H9 (cell line): ENCODE results near the gene GABRR2. TPM values are rescaled to one million over a fixed set of nuclear protein-coding genes. Genes with fewer than 3 reads are reported as not detected.

ENCODE experiments used
- DNase-seq: peaks from one replicate; pipeline ENCODE4 v3.0.0-alpha.2; 2017
- H2AFZ ChIP-seq: one replicate; pipeline ENCODE4 v1.6.1; 2013; ENCODE audit warnings: mild to moderate bottlenecking, low read length, control low read depth, moderate library complexity
- H2AK5ac ChIP-seq: 2 replicates; pipeline ENCODE4 v1.6.1; 2013; ENCODE audit warnings: low read length, control low read depth, mixed read lengths; ENCODE audit not compliant: insufficient read length
- H2BK120ac ChIP-seq: one replicate; pipeline ENCODE4 v1.6.1; 2013; ENCODE audit warnings: low read depth, mild to moderate bottlenecking, low read length, control low read depth, inconsistent platforms; ENCODE audit not compliant: poor library complexity, severe bottlenecking
- H2BK12ac ChIP-seq: 2 replicates; pipeline ENCODE4 v1.6.1; 2013; ENCODE audit warnings: low read length, control low read depth, mixed read lengths, low read depth; ENCODE audit not compliant: insufficient read length
- H2BK15ac ChIP-seq: 2 replicates; pipeline ENCODE4 v1.6.1; 2013; ENCODE audit warnings: low read depth, low read length, control low read depth
- H2BK20ac ChIP-seq: one replicate; pipeline ENCODE4 v1.6.1; 2013; ENCODE audit warnings: low read depth, mild to moderate bottlenecking, low read length, control low read depth, inconsistent platforms; ENCODE audit not compliant: poor library complexity, severe bottlenecking
- H2BK5ac ChIP-seq: 2 replicates; pipeline ENCODE4 v1.6.1; 2013; ENCODE audit warnings: low read length, control low read depth, mixed read lengths; ENCODE audit not compliant: insufficient read length
- H3K14ac ChIP-seq: 2 replicates; pipeline ENCODE4 v1.6.1; 2013; ENCODE audit warnings: low read length, control low read depth; ENCODE audit not compliant: insufficient read depth
- H3K18ac ChIP-seq: 2 replicates; pipeline ENCODE4 v1.6.1; 2013; ENCODE audit warnings: low read depth, mild to moderate bottlenecking, mixed read lengths, low read length, control low read depth; ENCODE audit not compliant: insufficient read length
- H3K23ac ChIP-seq: 2 replicates; pipeline ENCODE4 v1.6.1; 2013; ENCODE audit warnings: low read length, control low read depth, mixed read lengths, low read depth; ENCODE audit not compliant: insufficient read length
- H3K23me2 ChIP-seq: 2 replicates; pipeline ENCODE4 v1.6.1; 2013; ENCODE audit warnings: low read depth, mild to moderate bottlenecking, mixed read lengths, low read length, control low read depth; ENCODE audit not compliant: insufficient read length, poor library complexity, severe bottlenecking
- H3K27ac ChIP-seq: 2 replicates; pipeline ENCODE4 v1.5.1; 2013; ENCODE audit warnings: low read length, control low read depth, mixed read lengths, low read depth; ENCODE audit not compliant: insufficient read length
- H3K27me3 ChIP-seq: 2 replicates; pipeline ENCODE4 v1.6.1; 2013; ENCODE audit warnings: low read length, control low read depth, inconsistent platforms; ENCODE audit not compliant: insufficient read depth
- H3K4ac ChIP-seq: 2 replicates; pipeline ENCODE4 v1.6.1; 2013; ENCODE audit warnings: low read depth, mild to moderate bottlenecking, control low read depth, inconsistent platforms, low read length, moderate library complexity
- H3K4me1 ChIP-seq: 2 replicates; pipeline ENCODE4 v1.6.1; 2013; ENCODE audit warnings: low read length, control low read depth, inconsistent platforms; ENCODE audit not compliant: insufficient read depth
- H3K4me2 ChIP-seq: 2 replicates; pipeline ENCODE4 v1.6.1; 2013; ENCODE audit warnings: low read length, control low read depth, mixed read lengths; ENCODE audit not compliant: insufficient read length, insufficient read depth
- H3K56ac ChIP-seq: 2 replicates; pipeline ENCODE4 v1.6.1; 2013; ENCODE audit warnings: low read depth, mild to moderate bottlenecking, mixed read lengths, low read length, control low read depth; ENCODE audit not compliant: insufficient read length
- H3K79me1 ChIP-seq: 2 replicates; pipeline ENCODE4 v1.6.1; 2013; ENCODE audit warnings: low read depth, mild to moderate bottlenecking, moderate library complexity, low read length, control low read depth, inconsistent platforms; ENCODE audit not compliant: insufficient read depth, poor library complexity, severe bottlenecking
- H3K79me2 ChIP-seq: 2 replicates; pipeline ENCODE4 v1.6.1; 2013; ENCODE audit warnings: low read length, control low read depth, inconsistent platforms; ENCODE audit not compliant: insufficient read depth
- H3K9ac ChIP-seq: 2 replicates; pipeline ENCODE4 v1.6.1; 2013; ENCODE audit warnings: low read length, control low read depth, mixed read lengths; ENCODE audit not compliant: insufficient read length; ENCODE audit errors: extremely low read depth
- H3K9me3 ChIP-seq: one replicate; pipeline ENCODE4 v1.6.1; 2013; ENCODE audit warnings: low read depth, low read length, inconsistent platforms; ENCODE audit not compliant: control insufficient read depth
- H3T11ph ChIP-seq: one replicate; pipeline ENCODE4 v1.6.1; 2013; ENCODE audit warnings: mild to moderate bottlenecking, low read length, control low read depth, inconsistent platforms
- H4K20me1 ChIP-seq: one replicate; pipeline ENCODE4 v1.6.1; 2013; ENCODE audit not compliant: control insufficient read depth, insufficient read length, insufficient read depth
- H4K5ac ChIP-seq: 2 replicates; pipeline ENCODE4 v1.6.1; 2013; ENCODE audit warnings: low read depth, mild to moderate bottlenecking, mixed read lengths, low read length, control low read depth; ENCODE audit not compliant: insufficient read length
- H4K8ac ChIP-seq: replicated peaks from 2 replicates; pipeline ENCODE4 v1.6.1; 2013; ENCODE audit warnings: low read length, control low read depth, mixed read lengths, low read depth; ENCODE audit not compliant: insufficient read length
- H4K91ac ChIP-seq: 2 replicates; pipeline ENCODE4 v1.6.1; 2013; ENCODE audit warnings: low read depth, mild to moderate bottlenecking, moderate library complexity, mixed read lengths, low read length, control low read depth; ENCODE audit not compliant: insufficient read length
- H3K27ac Mint-ChIP-seq, 3 experiments: 2 replicates in 2 of 3; 3 replicates in 1 of 3; pipeline ENCODE4 v1.8.0; 2020 to 2021; ENCODE audit warnings: mixed read lengths in 3 of 3, mild to moderate bottlenecking in 1 of 3, moderate library complexity in 1 of 3
- H3K27me3 Mint-ChIP-seq: 2 replicates; pipeline ENCODE4 v1.8.0; 2021; ENCODE audit warnings: low read depth, mild to moderate bottlenecking, moderate library complexity, mixed read lengths
- H3K36me3 Mint-ChIP-seq, 3 experiments: 2 replicates in 2 of 3; 3 replicates in 1 of 3; pipeline ENCODE4 v1.8.0; 2020 to 2021; ENCODE audit warnings: low read depth in 3 of 3, mixed read lengths in 3 of 3; ENCODE audit not compliant: insufficient read depth in 1 of 3
- H3K4me1 Mint-ChIP-seq, 2 experiments: 2 replicates each; pipeline ENCODE4 v1.8.0; 2020; ENCODE audit warnings: mixed read lengths in 2 of 2
- H3K4me3 Mint-ChIP-seq, 2 experiments: 2 replicates in 1 of 2; 3 replicates in 1 of 2; pipeline ENCODE4 v1.8.0; 2020 to 2021; ENCODE audit warnings: mild to moderate bottlenecking in 2 of 2, mixed read lengths in 2 of 2, moderate library complexity in 1 of 2
- H3K9me3 Mint-ChIP-seq, 2 experiments: 2 replicates in 1 of 2; 3 replicates in 1 of 2; pipeline ENCODE4 v1.8.0; 2020; ENCODE audit warnings: mild to moderate bottlenecking in 2 of 2, mixed read lengths in 2 of 2, moderate library complexity in 1 of 2
- WGBS: extraction: QIAGEN DNeasy Blood & Tissue Kit; methylation state at CpG from one replicate; pipeline ENCODE4 v1.1.7; 2013; ENCODE audit warnings: missing lambda C conversion rate, low lambda C conversion rate, mixed read lengths; ENCODE audit not compliant: insufficient read length; ENCODE audit errors: extremely low coverage; 5-methylcytosine and 5-hydroxymethylcytosine counted together
- total RNA-seq: library from RNA; stranded (reverse); gene quantifications from 2 replicates; pipeline ENCODE4 v1.2.1, GENCODE V29; 2021
- TF ChIP-seq, protein P1 (sequence below): fragments of 200-600 bp; sonication (generic); conservative IDR thresholded peaks from 3 replicates; pipeline ENCODE4 v1.8.0; 2021; ENCODE audit warnings: antibody characterized with exemption, mild to moderate bottlenecking

GABRR2 gene
- total RNA-seq, 1 experiment from 2014 or later, result not detected

DNA sequence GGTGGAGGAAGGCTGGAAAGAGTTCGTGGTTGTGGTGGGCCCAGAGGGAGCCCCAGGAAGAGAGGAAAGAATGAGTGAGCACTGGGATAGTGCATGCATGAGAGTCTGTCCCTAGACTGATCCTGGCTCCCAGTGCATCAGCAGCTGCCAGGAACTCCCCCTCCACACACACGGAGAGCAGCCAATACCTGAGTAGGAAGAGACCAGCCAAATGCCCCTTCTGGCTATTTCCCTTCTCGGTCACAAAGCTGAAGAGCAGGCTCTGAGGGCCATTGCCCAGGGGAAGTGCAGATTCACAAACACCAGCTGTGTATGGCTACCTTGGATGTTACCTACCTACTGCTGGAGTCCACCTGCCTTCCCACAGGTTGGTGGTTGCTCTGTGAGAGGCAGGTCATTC is 45.1 kb downstream of the GABRR2 start:
- no peak overlapping the region for H3K14ac ChIP-seq
- H4K5ac ChIP-seq, result no peak overlapping the region
- H3K4me1 Mint-ChIP-seq, result no peaks in the 10 kb centered on the region
- H3K23me2 ChIP-seq, result no peaks in the 10 kb centered on the region
- no CpG with 5 or more reads among the region's 3 CpGs for WGBS
- no peaks in the 10 kb centered on the region for H3K79me2 ChIP-seq
- H2BK120ac ChIP-seq, result no peak overlapping the region
- no peak overlapping the region for H2BK12ac ChIP-seq
- H3K56ac ChIP-seq, result no peak overlapping the region
- H3K4ac ChIP-seq, result no peak overlapping the region
- peaks cover 4% of the 10 kb centered on the region; the same call in 1 of the 2 replicates for H3K27me3 Mint-ChIP-seq
- H2AK5ac ChIP-seq, result no peak overlapping the region
- H4K91ac ChIP-seq, result no peak overlapping the region
- no peaks in the 10 kb centered on the region for H4K20me1 ChIP-seq
- no peak overlapping the region for H2BK20ac ChIP-seq
- no peak overlapping the region for H3K27ac Mint-ChIP-seq
- H2AFZ ChIP-seq, result no peak overlapping the region
- H3K27ac ChIP-seq, result no peak overlapping the region
- H3K4me1 ChIP-seq, result no peaks in the 10 kb centered on the region
- H2BK5ac ChIP-seq, result no peak overlapping the region
- DNase-seq, result no peak
- no peak overlapping the region for H2BK15ac ChIP-seq
- TF ChIP-seq, protein P1, sequence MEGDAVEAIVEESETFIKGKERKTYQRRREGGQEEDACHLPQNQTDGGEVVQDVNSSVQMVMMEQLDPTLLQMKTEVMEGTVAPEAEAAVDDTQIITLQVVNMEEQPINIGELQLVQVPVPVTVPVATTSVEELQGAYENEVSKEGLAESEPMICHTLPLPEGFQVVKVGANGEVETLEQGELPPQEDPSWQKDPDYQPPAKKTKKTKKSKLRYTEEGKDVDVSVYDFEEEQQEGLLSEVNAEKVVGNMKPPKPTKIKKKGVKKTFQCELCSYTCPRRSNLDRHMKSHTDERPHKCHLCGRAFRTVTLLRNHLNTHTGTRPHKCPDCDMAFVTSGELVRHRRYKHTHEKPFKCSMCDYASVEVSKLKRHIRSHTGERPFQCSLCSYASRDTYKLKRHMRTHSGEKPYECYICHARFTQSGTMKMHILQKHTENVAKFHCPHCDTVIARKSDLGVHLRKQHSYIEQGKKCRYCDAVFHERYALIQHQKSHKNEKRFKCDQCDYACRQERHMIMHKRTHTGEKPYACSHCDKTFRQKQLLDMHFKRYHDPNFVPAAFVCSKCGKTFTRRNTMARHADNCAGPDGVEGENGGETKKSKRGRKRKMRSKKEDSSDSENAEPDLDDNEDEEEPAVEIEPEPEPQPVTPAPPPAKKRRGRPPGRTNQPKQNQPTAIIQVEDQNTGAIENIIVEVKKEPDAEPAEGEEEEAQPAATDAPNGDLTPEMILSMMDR, result no peak
- no peaks in the 10 kb centered on the region for H3K79me1 ChIP-seq
- no peak overlapping the region for H3K9ac ChIP-seq
- H4K8ac ChIP-seq, result no peak overlapping the region
- no peak overlapping the region for H3K18ac ChIP-seq
- no peaks in the 10 kb centered on the region for H3K36me3 Mint-ChIP-seq
- no peaks in the 10 kb centered on the region for H3K9me3 Mint-ChIP-seq
- H3K9me3 ChIP-seq, result no peaks in the 10 kb centered on the region
- no peaks in the 10 kb centered on the region for H3K27me3 ChIP-seq
- no peak overlapping the region for H3K23ac ChIP-seq
- H3K4me2 ChIP-seq, result no peak overlapping the region
- no peak overlapping the region for H3T11ph ChIP-seq
- H3K4me3 Mint-ChIP-seq, result no peak overlapping the region
